Neural cell (in vitro differentiated cells): ENCODE data around the gene IKZF1.

Source experiments
- CTCF ChIP-seq: fragments of 450-650 bp; IDR thresholded peaks from 2 replicates; pipeline ENCODE4 v1.5.1; 2014; ENCODE audit warnings: antibody characterized with exemption, mild to moderate bottlenecking, moderate library complexity; ENCODE audit not compliant: poor library complexity, severe bottlenecking
- EZH2 ChIP-seq: fragments of 200-600, 300-800 bp; shearing (Covaris generic), sonication (generic); IDR thresholded peaks from 2 replicates; pipeline ENCODE4 v1.6.1; 2014; ENCODE audit warnings: antibody characterized with exemption, low read length, borderline replicate concordance, mild to moderate bottlenecking; ENCODE audit not compliant: insufficient read depth, poor library complexity, severe bottlenecking
- MXI1 ChIP-seq: fragments of 450-650 bp; conservative IDR thresholded peaks from 2 replicates; pipeline ENCODE4 v1.6.1; 2014; ENCODE audit warnings: antibody characterized with exemption, mild to moderate bottlenecking; ENCODE audit not compliant: poor library complexity, severe bottlenecking
- POLR2AphosphoS5 ChIP-seq: IDR thresholded peaks from 2 replicates; pipeline ENCODE4 v1.6.1; 2012
- RAD21 ChIP-seq: fragments of 450-650 bp; conservative IDR thresholded peaks from 2 replicates; pipeline ENCODE4 v1.6.1; 2014; ENCODE audit warnings: antibody characterized with exemption, mild to moderate bottlenecking, moderate library complexity
- TAF1 ChIP-seq: IDR thresholded peaks from 2 replicates; pipeline ENCODE4 v1.6.1; 2012; ENCODE audit warnings: low read depth

- no peak for TF ChIP-seq CTCF
- no peak for TF ChIP-seq POLR2AphosphoS5
- TF ChIP-seq TAF1, result no peak
- no peak for TF ChIP-seq EZH2
- TF ChIP-seq RAD21, result no peak
- no peak for TF ChIP-seq MXI1
Measured at GRCh38 chr7:50262916-50263690, 41.4 kb upstream of the IKZF1 start.
